ENCODE results near the gene OXGR1.
"Not testable (repeated sequence)": the region's sequence is repeated elsewhere in the genome, so short reads cannot be mapped to it uniquely, and the experiment has no call there.

The OXGR1 gene

DNA sequence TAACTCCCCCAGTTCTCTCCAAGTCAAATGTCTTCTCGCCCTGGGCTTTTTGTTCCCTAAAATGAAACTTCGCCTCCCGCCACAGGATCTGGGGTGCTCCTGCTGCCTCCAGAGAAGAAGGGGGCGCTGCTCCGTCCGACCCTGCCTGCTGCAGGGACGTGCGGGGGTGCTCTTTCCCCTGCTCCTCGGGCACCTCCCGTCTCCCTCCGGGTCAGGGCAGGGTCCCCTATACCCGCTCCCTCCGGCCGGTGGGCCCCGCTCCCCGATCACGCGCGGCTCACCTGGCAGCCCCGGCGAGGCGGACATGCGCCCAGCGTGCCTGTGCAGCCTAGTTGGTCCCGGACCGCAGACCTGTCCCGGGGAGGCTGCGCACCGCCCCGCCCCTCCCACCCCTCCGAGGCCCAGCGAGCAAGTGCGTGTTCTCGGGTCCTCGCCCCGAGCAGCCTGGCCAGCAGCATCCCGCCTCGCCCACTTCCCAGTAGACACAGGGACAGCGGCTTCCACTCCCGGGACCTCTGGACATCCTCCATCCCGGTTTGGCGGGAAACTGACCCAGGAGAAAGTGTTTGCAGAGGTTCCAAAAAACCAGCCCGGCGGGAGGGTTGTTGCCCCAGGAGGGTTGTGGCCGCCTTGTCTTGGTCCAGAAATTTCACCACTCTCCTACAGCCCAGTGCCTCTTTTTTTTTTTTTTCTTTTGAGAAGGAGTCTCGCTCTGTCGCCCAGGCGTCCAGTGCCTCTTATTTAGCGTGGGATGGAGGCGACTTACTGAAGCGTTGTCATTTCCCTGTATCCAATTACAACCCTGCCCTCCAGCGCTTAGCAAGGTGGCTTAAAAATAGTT lies at the start of gene OXGR1:
OXGR1 (minus strand) TSS at position 460 of the 841 bp plus-strand sequence. CDS start 6,717 bp downstream, outside the sequence.
- DNase-seq (ENCODE audit: low spot score), result peak; percentile 5

DNA sequence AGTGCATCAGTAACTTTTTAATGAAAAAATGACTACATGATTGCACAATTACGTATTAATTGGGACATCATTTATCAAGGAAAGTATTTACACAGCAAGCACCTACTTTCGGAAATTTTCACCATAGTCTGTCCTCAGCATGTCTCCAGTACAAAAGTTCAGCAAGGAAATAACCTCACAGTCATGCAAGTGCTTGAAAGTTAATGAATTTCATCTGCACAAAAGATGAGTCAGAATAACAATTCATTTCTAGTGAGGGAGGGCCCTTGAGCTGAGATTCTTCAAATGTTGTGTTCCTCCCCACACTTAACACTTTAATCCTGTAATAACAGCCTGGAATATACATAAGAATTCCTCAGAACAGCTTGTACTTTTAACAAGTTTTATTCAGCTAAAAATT lies 49.0 kb upstream of the OXGR1 start:
- no peak for DNase-seq (ENCODE audit: low spot score)

DNA sequence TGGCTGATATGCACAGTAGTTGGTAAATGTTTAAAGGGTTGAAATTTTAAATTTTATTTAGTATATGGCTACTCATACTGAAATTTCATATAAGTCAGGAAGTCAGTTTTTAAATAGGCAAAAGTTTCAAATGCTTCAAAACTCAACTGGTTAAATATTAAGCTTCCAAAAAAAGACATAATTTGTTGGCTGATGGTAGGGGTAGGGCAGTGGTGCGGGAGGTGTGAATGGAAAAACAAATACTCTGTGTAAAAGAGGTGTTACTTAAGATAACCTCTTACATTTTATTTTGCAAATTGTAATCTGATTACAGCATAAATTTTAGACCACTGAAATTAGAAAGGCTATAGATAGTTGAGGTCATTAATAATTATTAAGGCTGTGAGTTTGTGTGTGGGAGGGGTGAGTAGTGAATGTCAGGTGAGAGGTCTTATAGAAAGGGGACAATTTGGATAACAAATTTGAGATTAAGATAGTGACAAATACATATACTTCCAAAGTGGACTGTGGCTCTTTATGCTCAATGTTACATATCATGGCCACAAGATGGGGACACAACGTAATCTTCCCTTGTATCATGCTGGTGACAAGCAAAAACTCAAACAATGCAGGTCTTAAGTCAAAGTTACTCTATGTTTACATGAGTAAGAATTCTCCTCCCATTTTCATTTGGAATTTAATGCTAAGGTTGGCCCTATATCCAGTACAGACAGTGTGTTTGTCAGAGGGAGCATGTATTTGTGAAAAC lies 36.6 kb upstream of the OXGR1 start:
- peak; percentile 33 for DNase-seq (ENCODE audit: low spot score)

DNA sequence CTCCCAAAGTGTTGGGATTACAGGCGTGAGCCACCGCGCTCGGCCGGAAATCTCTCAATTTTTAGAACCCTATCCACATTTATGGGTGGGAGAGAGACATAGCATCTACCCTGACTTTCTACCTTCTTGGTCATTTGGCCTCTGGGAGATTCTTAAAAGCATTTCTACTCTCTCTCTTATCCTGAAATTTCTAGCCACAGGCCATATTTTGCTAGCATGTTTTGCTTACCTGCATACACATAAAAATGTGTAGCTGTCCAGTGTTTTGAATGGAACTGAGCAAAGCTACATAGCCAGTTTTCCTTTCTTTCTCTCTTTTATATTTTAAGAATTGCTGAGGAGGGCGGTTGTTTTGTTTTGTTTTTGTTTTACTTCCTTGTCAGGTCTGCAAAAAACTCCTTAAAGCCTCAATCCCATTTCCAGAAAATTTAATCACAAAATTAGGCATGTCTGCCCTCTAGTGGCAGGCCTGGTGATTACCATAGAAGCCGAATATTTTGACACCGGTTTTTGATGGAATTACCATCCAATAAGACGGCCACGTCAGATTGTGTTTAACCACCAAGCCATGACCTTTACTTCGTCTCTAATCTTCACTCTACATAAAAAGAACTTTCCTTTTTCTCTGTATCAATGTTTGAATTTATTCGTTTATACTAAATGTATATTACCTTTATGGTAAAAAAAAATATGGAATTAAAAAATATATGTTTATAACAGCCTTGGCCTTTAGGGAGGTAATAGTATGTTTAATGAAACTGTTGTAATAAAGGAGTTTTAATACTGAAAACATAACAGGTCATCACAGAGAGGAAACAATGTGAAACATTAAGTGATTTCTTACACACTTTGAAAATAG lies 34.4 kb upstream of the OXGR1 start:
- peak; percentile 57 for DNase-seq (ENCODE audit: low spot score)

DNA sequence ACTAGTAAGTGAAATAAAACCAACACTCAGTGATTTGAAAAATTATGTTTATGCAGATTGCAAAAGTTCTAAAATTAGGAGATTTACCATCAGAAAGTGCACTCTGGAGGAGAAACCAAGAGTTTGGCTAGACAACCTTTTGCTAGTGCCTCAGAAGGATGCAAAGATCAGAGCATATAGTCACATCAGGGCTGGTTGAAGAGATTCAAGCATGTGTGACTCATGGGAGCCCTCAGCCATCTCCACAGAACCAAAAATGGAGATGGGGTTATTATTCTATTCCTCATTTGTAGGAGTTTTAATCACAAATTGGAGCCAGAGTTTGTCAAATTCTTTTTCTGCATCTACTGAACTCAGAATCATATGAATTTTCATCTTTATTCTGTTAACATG lies 32.9 kb upstream of the OXGR1 start:
- no peak for DNase-seq (ENCODE audit: low spot score)

DNA sequence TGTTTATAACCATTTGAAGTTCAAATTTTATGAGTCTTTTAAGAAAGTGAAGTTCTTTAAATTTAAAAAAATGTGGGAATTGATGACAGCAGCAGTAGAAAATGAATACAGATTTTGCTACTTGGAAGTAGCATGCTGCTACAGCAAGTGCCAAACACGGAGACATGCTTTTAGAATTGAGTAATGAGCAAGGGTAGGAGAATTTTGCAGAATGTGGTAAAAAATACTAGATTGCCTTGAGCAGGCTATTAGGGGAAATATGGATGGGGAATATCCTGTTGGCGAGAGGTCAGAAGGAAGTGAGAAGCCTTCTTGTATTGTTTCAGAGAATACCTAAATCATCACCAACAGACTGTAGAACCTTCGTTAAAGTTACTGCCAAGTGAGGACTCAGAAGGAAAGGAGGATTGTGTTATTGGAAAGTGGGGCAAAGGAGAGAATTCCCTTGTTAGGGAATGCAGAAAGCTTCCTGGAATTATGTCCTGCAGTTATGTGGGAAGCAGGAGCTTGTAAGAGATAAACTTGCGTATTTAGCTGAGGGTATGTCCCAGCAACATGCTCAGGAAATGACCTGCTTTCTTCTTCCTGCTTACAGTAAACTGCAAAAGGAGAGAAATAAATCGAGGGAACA lies 32.4 kb upstream of the OXGR1 start:
- DNase-seq (ENCODE audit: low spot score), result no peak

DNA sequence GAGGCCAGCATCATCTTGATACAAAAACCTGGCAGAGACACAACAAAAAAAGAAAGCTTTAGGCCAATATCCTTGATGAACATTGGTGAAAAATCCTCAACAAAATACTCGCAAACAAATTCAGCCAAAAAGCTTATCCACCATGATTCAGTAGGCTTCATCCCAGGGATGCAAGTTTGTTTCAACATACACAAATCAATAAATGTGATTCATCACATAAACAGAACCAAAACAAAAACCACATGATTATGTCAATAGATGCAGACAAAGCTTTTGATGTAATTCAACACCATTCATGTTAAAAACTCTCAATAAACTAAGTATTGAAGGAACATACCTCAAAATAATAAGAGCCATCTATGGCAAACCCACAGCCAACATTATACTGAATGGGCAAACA lies 29.5 kb upstream of the OXGR1 start:
- not testable (repeated sequence) for DNase-seq (ENCODE audit: low spot score)

DNA sequence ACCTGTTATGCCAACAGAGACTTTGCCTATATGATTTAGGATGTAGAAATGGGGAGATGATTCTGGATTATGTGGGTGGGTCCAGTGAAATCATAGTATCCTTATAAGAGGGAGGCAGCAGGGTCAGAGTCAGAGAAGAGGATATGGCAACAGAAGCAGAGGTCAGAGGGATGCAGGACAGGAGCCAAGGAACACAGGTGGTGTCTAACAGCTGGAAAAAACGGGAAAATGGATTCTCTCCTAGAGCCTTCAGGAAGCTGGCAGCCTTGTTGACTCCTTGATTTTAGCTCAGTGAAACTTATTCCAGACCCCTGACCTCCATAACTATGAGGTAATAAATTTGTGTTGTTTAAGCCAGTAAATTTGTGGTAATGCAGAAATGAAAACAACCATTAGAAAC lies 28.8 kb upstream of the OXGR1 start:
- DNase-seq (ENCODE audit: low spot score), result no peak

DNA sequence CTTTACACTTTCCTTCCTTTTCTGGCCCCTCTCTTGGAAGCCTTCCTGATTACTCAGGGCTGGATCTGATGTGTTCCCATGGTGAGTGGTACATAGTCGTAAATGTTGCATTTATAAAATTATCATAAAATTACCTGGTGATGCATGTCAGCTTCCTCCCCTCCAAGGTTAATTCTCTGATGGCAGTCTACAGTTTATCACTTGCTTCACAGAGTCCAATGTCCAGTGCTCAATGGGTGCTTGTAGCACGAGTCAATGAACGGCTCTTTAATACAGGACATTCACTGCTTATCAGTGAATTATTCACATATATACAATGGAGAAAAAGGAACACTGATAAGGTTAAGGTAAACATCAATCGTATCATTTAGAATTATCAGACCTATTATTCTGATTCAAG lies 27.0 kb upstream of the OXGR1 start:
- no peak for DNase-seq (ENCODE audit: low spot score)

DNA sequence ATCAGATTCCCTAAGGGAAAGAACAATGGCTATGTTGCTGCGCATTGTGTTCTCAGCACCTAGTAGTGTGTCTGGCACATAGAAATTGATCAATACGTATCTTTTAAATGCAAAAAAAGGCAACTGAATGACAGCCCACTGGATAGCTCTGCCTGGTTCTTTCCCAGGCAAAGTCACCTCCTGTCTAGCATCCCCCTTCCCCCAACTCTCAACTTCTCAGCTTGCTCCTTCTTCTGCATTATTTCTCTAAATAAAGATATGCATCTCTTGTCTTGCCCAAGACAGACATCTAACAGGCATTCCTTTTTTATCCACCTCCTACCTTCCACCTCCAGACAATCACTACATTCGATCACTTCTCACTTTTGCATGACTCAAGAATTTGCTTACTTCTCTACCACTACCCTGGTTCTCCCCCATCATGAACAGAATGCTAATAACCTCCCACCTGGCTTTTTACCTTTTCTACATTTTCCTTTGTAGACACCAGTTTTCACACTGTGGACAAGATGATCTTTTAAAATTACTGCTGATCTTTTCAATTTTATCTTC lies 26.5 kb upstream of the OXGR1 start:
- DNase-seq (ENCODE audit: low spot score), result no peak

DNA sequence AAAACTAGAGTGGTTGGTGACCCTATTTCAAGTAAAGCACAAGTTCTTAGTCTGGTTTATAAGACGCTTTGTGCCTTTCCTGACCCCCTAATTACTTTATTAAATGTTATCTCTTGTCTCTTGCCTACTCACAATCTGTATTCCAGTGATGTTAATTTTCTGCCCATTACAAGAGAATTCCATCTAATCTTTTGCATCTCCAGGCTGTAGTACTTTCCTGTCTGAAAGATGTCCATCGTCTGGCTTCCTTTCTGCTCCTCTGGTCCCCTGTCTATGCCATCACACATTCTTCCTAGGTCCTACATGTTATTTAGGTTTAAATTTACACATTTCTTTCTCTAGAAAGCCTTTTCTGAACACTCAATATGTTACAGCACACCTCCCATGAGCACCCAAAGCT lies 25.9 kb upstream of the OXGR1 start:
- no peak for DNase-seq (ENCODE audit: low spot score)

DNA sequence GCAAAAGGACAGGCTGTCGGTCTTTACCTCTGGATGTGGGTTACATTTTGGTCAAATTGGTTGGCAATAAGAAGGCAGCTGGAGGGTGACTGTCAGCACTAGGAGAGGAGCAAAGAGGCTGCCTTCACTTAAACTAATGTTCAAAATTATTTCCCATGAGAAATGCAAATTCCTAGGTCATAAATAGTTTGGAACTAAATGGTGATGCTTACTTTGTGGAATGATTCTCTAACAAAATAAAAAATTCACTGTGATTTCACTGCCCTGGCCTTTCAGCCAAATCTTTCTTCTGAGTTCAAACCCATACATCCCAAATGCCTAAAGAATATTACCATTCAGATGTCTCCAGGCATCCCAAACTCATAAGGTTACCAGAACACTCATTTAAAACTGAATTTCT lies 25.0 kb upstream of the OXGR1 start:
- DNase-seq (ENCODE audit: low spot score), result no peak

DNA sequence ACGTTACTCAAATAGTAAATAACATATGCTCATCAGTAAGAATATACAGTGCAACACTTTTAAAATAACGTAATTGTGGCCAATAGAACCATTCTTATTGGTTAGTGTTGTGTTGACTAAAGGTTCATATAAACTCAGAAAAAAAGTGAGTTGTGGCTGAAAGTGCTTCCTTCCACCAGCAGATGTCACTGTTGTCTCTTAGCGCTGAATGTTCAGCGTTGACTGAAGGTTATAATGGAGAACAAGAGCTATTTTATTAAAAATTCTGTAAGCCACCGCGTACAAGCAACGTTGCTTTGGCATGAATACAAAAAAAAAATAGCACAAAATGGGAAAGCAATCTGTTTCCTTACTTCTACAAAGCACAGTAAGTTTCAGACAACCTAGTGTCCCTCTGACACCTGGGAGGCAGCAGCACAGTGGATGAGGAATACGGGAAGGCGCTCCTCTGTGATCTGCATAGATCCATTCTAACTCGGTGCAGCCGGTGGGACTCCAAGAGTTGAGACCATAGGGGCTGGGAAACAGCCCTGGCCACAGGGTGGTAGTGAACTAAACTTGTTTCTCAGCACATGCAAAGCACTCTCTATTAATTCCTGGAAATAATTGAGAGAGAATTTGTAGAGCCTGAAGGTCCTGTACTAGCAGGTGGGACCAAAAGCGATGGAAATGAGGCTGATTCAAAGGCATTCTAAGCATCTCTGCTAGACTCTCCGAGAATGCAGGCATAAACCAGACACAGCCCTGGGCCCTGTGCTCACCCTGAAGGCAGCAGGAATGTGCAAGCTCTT lies 23.9 kb upstream of the OXGR1 start:
- peak; percentile 37 for DNase-seq (ENCODE audit: low spot score)

DNA sequence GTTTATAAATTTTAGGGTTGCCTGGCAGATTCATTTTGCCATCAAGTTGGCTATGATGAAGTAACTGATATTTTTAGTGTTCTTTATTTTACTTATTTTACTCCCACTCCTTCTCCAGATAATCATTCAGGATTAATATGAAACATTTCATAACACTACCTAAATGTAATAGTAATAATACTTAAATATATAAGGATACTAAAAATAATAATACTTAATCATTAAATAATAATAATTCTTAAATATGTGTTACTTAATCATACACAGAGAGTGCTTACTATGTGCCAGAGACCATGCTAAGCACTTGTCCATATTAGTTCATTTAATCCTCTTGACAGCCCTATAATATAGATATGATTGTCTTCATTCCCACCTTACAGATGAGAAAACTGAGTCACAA lies 23.0 kb upstream of the OXGR1 start:
- no peak for DNase-seq (ENCODE audit: low spot score)

DNA sequence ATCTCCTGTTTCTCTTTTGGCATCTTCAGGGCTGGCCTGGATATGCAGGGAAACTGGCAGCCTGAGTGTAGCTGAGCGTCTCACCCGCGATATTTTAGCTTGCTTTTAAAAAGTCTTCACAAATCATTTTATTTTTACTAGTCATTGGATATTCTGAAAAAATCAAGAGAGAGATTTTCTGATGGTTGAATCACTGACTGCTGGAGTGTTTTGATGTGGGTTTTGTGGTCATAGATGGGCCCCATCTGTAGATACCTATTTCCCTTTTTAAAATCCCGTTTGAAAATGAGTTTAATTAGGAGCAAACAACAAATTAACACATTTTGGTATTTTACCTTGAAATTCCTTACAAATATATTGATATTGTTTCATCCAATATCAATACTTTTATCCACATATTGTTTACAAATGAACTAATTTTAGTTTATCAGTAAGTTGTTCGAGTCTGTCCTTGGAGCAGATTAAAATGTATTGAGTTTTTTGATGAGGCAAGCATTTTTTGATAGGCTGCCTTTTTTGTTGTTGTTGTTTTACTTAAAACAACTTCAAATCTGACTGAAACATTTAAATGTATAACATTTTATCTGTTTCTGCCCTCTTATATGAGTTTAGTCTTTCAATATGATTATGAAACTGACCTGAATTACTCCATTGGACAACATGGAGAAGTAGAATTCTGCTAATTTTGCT lies 21.5 kb upstream of the OXGR1 start:
- no peak for DNase-seq (ENCODE audit: low spot score)

DNA sequence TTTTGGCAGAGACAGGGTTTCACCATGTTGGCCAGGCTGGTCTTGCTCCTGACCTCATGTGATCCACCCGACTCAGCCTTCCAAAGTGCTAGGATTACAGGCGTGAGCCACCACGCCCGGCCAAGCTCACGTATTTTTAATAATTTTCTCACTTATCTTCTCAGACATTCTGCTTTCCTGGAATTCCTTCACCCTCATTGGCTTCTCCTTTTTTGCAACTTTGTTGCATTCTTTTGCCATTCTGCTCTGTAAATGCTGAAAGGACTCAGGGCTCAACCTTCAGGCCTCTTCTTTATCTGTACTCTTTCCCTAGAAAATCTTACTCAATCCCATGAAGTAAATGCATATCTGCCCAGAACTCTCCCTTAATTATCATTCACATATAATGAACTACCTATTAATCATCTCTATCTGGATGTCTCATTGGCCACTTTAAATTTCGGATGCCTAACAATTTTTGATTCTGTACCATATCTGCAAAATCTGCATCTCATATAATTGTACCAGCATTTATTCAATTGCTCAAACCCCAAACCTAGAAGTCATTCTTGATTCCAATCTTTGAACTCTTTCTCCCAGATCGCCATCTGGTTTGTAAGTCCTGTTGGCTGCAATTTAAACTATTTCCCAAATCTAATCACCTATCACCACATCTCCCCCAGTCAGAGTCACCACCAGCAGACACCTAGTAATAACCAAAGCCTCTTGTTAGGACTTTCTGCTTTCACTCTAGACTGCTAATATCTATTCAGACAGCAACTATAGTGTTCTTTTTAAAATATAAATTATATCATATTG lies 18.2 kb upstream of the OXGR1 start:
- DNase-seq (ENCODE audit: low spot score), result no peak

DNA sequence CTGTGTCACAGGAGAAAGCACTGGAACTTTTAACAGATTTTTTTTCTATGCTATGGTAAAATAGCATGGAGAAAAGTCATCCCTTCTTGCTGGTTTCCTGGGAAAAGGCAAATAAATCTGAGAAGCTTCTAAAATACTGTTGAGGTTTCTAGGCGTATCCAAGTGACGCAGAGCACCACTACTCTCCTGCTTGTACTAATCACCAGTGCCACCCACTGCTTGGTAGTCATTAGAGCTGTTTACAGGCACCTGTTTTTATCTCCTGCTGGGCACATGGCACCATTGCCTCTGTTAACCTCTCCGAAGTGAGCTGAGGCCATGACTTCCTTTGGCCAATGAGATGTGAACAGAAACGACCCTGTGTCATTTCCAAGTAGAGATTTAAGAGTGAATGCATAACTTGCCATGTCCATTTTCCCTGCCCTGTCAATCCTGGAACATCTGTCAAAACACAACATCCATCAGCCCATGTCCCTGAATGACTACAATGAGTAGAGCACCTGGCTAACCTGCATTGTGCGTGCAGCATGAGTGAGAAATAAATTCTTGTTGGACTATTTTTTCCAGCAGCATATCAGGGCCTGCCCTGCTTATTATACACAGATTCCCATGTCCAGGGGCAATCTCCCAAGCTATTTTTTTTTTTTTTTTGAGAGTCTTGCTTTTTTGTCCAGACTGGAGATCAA lies 17.3 kb upstream of the OXGR1 start:
- DNase-seq (ENCODE audit: low spot score), result no peak

DNA sequence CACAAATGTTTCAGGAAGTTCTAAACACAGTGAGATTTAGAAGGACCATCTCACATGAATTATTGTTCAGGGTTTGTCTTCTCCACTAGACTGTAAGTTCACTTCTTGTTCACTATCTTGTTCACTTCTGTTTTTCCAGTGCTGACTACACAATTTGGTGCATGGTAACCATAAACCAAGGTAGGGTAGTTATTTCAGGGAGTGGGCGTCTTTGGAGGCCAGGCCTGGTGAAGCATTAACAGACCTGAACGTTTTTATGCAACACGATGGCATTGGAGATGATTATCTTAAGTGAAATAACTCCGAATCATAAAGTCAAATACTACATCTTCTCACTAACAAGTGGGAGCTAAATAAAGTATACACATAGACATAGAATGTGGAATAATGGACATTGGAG lies 14.4 kb upstream of the OXGR1 start:
- no peak for DNase-seq (ENCODE audit: low spot score)

Data from germinal center (tissue), 1 donor.